A549 treated with ZK216348 at 1 μM for 4 hours (cell line): ENCODE results near the gene SLC38A7. TPM values are rescaled to one million over a fixed set of nuclear protein-coding genes. Genes with fewer than 3 reads are reported as not detected.

Experiments
- total RNA-seq: library from RNA; stranded (reverse); fragments of 200-300 nt; extraction: Qiagen RNA extraction; gene quantifications from 5 replicates; pipeline ENCODE4 v1.2.3, GENCODE V29; 2022; ENCODE audit warnings: low read depth

Gene SLC38A7, protein sequence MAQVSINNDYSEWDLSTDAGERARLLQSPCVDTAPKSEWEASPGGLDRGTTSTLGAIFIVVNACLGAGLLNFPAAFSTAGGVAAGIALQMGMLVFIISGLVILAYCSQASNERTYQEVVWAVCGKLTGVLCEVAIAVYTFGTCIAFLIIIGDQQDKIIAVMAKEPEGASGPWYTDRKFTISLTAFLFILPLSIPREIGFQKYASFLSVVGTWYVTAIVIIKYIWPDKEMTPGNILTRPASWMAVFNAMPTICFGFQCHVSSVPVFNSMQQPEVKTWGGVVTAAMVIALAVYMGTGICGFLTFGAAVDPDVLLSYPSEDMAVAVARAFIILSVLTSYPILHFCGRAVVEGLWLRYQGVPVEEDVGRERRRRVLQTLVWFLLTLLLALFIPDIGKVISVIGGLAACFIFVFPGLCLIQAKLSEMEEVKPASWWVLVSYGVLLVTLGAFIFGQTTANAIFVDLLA
- total RNA-seq, result 18.2 to 22.2 TPM (median 18.7 TPM) in 5 replicates

DNA sequence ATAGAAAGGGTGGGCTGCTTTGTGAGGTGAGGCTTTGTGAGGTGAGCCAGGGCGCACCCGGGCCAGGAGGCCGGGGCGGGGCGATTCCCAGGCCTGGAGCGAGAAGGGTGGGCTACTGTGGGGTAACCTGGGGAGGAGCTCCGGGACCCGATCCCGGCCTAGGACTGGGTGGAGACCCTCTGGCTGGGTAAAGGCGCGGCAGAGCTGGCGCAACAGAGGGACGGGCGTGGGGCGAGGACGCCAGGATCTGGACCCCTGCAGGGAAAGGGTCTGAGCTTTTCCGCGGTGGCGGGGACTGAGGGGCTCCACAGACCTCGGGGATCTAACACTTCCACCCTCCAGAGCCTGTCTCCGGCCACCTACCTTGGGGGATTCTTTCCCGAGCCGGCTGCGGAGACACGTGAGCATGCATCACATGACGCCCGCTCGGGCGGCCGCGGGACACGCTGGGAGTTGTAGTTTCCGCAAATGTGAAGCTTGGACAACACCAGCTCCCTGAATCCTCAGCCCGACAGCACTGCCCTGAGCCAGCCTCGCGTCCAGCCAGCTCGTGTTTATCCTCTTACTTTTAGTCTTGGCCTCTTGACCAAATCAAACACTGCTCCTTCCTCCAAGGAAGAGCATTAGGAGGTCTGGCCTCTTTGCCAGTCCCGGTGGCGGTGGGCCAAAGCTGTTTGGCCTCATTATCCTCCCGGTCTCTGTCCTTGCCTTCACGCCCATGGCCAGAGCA lies at the start of gene SLC38A7:
TSS of gene SLC38A7 (minus strand) at position 417 of the 730 bp plus-strand sequence. CDS start 4,644 bp downstream, outside the sequence.

DNA sequence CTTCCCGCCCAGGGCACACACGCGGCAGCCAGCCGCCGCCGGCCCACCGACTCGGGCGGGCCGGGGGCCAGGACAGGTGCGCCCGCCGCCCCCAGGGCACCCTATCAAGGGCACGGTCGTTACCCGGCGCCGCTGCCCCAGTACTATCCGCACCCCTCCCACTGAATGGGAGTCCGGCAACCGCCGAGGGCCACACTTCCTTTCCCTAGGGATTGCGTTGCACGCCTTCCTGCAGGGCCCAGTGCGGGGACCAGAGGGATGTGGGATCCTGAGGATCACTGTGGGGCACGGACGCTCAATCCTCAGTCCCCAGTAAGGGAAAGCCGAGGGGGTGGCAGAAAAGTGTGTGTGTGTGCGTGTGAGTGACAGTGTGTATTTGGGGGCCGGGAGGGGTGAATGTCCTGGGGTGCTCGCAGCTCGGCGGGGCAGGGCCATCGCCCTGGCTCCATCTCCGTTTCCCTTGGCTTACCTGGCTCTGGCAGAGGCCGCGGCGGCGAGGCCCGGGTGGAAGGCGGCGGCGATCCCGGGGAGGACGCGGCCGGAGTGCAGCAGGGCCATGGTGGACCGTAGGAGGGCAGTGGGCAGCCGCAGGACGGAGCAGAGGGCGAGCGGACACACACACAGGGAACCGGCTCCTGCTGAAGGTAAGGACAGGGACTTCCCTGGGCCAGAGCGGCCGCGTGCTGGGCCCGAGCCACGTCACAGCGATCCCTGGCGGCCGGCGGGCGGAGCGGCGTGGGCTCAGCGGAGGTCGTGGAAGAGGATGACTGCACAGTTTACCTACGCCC lies 49.3 kb upstream of the SLC38A7 start, which contains the start of gene GOT2:
TSS of gene GOT2 (minus strand) at position 646 of the 788 bp plus-strand sequence. CDS start at position 558, 88 bp downstream.

DNA sequence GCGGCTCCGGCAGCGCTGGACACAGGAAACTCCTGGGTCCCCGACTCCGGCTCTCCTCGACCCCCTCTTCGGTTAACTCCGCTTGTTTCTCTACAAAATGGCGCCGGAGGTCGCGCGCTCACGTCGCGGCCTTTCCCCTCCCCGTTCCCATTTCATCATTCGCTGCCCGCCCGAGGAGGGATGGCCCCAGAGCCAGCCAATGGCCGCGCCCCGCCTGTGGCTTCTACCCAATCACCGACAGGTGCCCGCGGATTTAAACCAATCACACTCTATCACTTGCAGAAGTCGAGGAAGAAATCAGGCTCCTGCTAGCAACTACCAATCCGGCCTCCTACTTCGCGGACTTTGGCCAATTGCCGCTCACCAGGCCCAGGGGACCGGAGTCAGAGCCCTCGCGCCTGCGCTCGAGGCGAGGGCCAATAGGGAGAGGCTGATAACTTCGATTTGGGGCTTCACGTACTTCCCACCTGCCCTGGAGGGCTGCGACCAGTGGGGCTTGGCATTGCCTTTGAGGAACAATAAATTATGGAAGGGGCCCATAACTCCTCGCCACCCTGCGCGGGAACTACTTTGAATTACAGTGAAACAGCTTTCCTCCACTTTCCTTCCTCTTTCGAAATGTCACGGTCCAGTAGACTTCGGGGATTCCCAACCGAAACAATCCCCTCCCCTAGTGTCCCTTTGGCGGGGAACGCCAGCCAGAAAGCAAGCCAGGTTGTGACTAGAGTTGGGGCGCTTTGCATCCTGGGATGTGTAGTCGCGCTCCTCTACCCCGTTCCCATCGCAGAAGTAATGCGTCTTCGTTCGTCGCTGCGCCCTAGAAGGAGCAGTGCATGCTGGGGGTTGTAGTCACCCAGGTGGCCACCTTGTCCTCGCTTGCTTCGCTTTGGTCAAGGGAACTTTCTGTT lies 54.6 kb downstream of the SLC38A7 start, which contains the start of gene CNOT1:
TSS of gene CNOT1 (minus strand) at position 94 of the 908 bp plus-strand sequence. CDS start 30,489 bp downstream, outside the sequence.

Other genes with a start within 250 kb of the SLC38A7 start
- gene NDRG4, start 184.6 kb downstream of the SLC38A7 start, total RNA-seq, result 22.3 to 27.5 TPM (median 23.6 TPM) in 5 replicates
- 11.5 to 17.3 TPM (median 14.2 TPM) in 5 replicates for gene SETD6, start 169.3 kb downstream of the SLC38A7 start, total RNA-seq
- 130 to 176 TPM (median 144 TPM) in 5 replicates for gene CNOT1, start 54.9 kb downstream of the SLC38A7 start, total RNA-seq
- gene GOT2, start 49.5 kb upstream of the SLC38A7 start, total RNA-seq, result 164 to 183 TPM (median 175 TPM) in 5 replicates